ENCODE data around the gene GRP. TPM values are rescaled to one million over a fixed set of nuclear protein-coding genes. Genes with fewer than 3 reads are reported as not detected.

Gene GRP
- total RNA-seq, 1 experiment from 2014 or later = not detected

DNA sequence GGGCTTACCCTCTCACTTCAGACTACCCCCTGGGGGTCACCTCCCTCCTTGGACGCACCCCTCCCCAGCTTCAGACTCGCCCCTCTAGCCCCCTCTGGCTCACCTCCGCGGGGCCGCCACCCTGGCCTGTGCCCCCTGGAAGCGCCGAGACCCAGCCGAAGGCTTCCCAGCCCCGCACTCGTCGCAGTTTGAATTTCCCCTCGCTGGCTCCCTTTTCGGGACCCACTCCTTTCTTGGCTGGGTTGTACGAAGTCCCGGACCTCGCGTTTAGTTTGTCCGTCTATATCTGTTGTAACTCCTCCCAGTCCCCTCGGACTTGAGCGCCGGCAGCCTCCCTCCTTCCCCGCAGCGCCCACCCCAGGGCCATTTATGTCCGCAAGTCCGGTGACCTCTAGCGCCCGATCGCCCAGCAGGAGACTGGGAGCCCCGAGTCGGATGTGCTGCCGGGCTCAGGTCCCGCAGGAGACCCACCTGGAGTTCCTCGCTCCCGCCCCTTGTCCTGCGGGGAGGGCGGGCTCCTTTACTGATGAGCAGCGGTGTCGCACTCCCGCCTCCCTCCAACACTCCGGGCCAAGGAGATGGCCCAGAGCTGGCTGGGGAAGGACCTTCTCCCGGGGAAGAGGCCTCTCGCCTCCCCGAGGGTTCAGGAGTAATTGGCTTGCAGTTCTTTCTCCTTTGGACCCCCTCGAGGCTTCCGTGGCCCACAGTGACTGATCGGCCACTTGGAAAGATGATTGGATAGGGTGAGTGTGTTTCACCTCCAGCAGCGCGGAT lies 54.0 kb downstream of the GRP start (continued):
- TF ChIP-seq ZNF274 (IDR thresholded peaks at IDR 0.05; ENCODE audit: low read depth, low read length) (no peak), TCF7L2 (IDR thresholded peaks at IDR 0.05; ENCODE audit: borderline replicate concordance, extremely low read depth, insufficient read depth, insufficient read length) (no peak), JUND (IDR thresholded peaks at IDR 0.05) (no peak), SP1 (IDR thresholded peaks at IDR 0.05; ENCODE audit: low read depth) (no peak)
- TF ChIP-seq, protein P1, sequence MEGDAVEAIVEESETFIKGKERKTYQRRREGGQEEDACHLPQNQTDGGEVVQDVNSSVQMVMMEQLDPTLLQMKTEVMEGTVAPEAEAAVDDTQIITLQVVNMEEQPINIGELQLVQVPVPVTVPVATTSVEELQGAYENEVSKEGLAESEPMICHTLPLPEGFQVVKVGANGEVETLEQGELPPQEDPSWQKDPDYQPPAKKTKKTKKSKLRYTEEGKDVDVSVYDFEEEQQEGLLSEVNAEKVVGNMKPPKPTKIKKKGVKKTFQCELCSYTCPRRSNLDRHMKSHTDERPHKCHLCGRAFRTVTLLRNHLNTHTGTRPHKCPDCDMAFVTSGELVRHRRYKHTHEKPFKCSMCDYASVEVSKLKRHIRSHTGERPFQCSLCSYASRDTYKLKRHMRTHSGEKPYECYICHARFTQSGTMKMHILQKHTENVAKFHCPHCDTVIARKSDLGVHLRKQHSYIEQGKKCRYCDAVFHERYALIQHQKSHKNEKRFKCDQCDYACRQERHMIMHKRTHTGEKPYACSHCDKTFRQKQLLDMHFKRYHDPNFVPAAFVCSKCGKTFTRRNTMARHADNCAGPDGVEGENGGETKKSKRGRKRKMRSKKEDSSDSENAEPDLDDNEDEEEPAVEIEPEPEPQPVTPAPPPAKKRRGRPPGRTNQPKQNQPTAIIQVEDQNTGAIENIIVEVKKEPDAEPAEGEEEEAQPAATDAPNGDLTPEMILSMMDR (IDR thresholded peaks at IDR 0.05 in 2 of 3, conservative IDR thresholded peaks at IDR 0.05 in 1 of 3; ENCODE audit: borderline replicate concordance in 1 of 3, insufficient read depth in 1 of 3, low read depth in 2 of 3, low read length in 2 of 3) = no peak
- TF ChIP-seq, protein P2, sequence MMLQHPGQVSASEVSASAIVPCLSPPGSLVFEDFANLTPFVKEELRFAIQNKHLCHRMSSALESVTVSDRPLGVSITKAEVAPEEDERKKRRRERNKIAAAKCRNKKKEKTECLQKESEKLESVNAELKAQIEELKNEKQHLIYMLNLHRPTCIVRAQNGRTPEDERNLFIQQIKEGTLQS (IDR thresholded peaks at IDR 0.05) = no peak

GRCh38 chr18:59274533-59274928 lies 54.6 kb downstream of the GRP start:
- no peak overlapping the region for H2AFZ ChIP-seq (ENCODE audit: low read depth, low read length, poor library complexity, severe bottlenecking)
- H3K4me2 ChIP-seq (ENCODE audit: low read length) = no peak overlapping the region
- H3K4me1 ChIP-seq (ENCODE audit: control insufficient read depth in 1 of 2, insufficient read depth in 2 of 2, low read length in 2 of 2) = peaks cover 0 to 4% of the 10 kb centered on the region in 2 experiments; a peak in 2 of 4 replicates
- H3K9me3 ChIP-seq (ENCODE audit: control insufficient read depth in 1 of 2, insufficient read depth in 1 of 2, low read depth in 1 of 2, low read length in 2 of 2) = no peaks in the 10 kb centered on the region
- TF ChIP-seq CBX3 (IDR thresholded peaks at IDR 0.05; ENCODE audit: low read depth) (no peak), TCF7L2 (IDR thresholded peaks at IDR 0.05; ENCODE audit: borderline replicate concordance, extremely low read depth, insufficient read depth, insufficient read length) (no peak), CEBPB (IDR thresholded peaks at IDR 0.05; ENCODE audit: low read depth) (no peak), EGR1 (IDR thresholded peaks at IDR 0.05; ENCODE audit: low read depth) (no peak), POLR2AphosphoS5 (IDR thresholded peaks at IDR 0.05; ENCODE audit: low read depth, low read length) (no peak), SRF (IDR thresholded peaks at IDR 0.05; ENCODE audit: low read depth) (no peak), ELF1 (IDR thresholded peaks at IDR 0.05; ENCODE audit: borderline replicate concordance, low read depth) (no peak)
- TF ChIP-seq, protein P1 (IDR thresholded peaks at IDR 0.05 in 2 of 3, conservative IDR thresholded peaks at IDR 0.05 in 1 of 3; ENCODE audit: borderline replicate concordance in 1 of 3, insufficient read depth in 1 of 3, low read depth in 2 of 3, low read length in 2 of 3) = no peak
- H3K9me2 ChIP-seq (ENCODE audit: insufficient read depth) = no peaks in the 10 kb centered on the region
- ChIA-PET CTCF (no interaction called here), POLR2A (no interaction called here), RAD21 (ENCODE audit: low non-redundant PET in 1 of 2, low total read pairs in 2 of 2, uncharacterized antibody in 2 of 2, unreplicated experiment in 2 of 2) (no interaction called here)
- ATAC-seq (no peak), DNase-seq (ENCODE audit: low read depth, low spot score) (no peak)
- H3K36me3 ChIP-seq (ENCODE audit: control insufficient read depth in 1 of 2, insufficient read depth in 2 of 2, low read length in 2 of 2) = no peaks in the 10 kb centered on the region
- H3K27ac ChIP-seq (ENCODE audit: low read depth, low read length) = no peak overlapping the region
- no TSS peak for BruUV-seq (replicated peaks)
- H3K27me3 ChIP-seq (ENCODE audit: insufficient read depth, low read length) = peaks cover 30% of the 10 kb centered on the region
- intact Hi-C loops (cut with micrococcal nuclease) = no loop called here
- H4K20me1 ChIP-seq (ENCODE audit: insufficient read depth) = no peaks in the 10 kb centered on the region
- no peak overlapping the region for H3K9ac ChIP-seq (ENCODE audit: low read length)
- H3K4me3 ChIP-seq (replicated peaks in 1 of 2; ENCODE audit: low read depth in 1 of 2, low read length in 2 of 2) = no peak overlapping the region
- no peaks in the 10 kb centered on the region for H3K79me2 ChIP-seq (ENCODE audit: insufficient read depth, low read length)
